ENCODE data around the gene BAIAP3.

BAIAP3 gene

GRCh38 chr16:1298406-1298805, 35.0 kb upstream of the BAIAP3 start:
- no peak for DNase-seq (ENCODE audit: low read depth in 1 of 2, low spot score in 1 of 2)

GRCh38 chr16:1299012-1299867, 34.2 kb upstream of the BAIAP3 start:
- no peak for DNase-seq (ENCODE audit: low read depth in 1 of 2, low spot score in 1 of 2)

GRCh38 chr16:1299868-1300203, 33.6 kb upstream of the BAIAP3 start:
- DNase-seq (ENCODE audit: low read depth in 1 of 2, low spot score in 1 of 2) = no peak

- DNase-seq (ENCODE audit: low read depth in 1 of 2, low spot score in 1 of 2) = peak; percentile 56 to 58
These were observed 32.6 kb upstream of the BAIAP3 start for GRCh38 chr16:1300664-1301476.

GRCh38 chr16:1301562-1301961, 31.9 kb upstream of the BAIAP3 start:
- no peak for DNase-seq (ENCODE audit: low read depth in 1 of 2, low spot score in 1 of 2)

- DNase-seq (ENCODE audit: low read depth in 1 of 2, low spot score in 1 of 2) = no peak
These were observed 27.6 kb upstream of the BAIAP3 start for GRCh38 chr16:1305823-1306222.

GRCh38 chr16:1306334-1306733, 27.1 kb upstream of the BAIAP3 start:
- DNase-seq (ENCODE audit: low read depth in 1 of 2, low spot score in 1 of 2) = no peak

GRCh38 chr16:1308036-1308976, 25.1 kb upstream of the BAIAP3 start:
- no peak for DNase-seq (ENCODE audit: low read depth in 1 of 2, low spot score in 1 of 2)

GRCh38 chr16:1308977-1309885, 24.2 kb upstream of the BAIAP3 start, which contains the start of gene UBE2I:
Gene UBE2I (plus strand): TSS chr16:1309636. CDS start chr16:1314031, 4,395 bp downstream.
- peak; percentile 92 to 97 for DNase-seq (ENCODE audit: low read depth in 1 of 2, low spot score in 1 of 2)

GRCh38 chr16:1309888-1310831, 23.3 kb upstream of the BAIAP3 start:
- peak in 1 of 2 donors; percentile 49 for DNase-seq (ENCODE audit: low read depth in 1 of 2, low spot score in 1 of 2)

GRCh38 chr16:1310832-1311200, 22.6 kb upstream of the BAIAP3 start:
- no peak for DNase-seq (ENCODE audit: low read depth in 1 of 2, low spot score in 1 of 2)

GRCh38 chr16:1311212-1311737, 22.2 kb upstream of the BAIAP3 start:
- DNase-seq (ENCODE audit: low read depth in 1 of 2, low spot score in 1 of 2) = no peak

GRCh38 chr16:1311738-1312466, 21.5 kb upstream of the BAIAP3 start:
- no peak for DNase-seq (ENCODE audit: low read depth in 1 of 2, low spot score in 1 of 2)

GRCh38 chr16:1312467-1312816, 21.0 kb upstream of the BAIAP3 start:
- DNase-seq (ENCODE audit: low read depth in 1 of 2, low spot score in 1 of 2) = no peak

GRCh38 chr16:1312903-1313302, 20.5 kb upstream of the BAIAP3 start:
- DNase-seq (ENCODE audit: low read depth in 1 of 2, low spot score in 1 of 2) = no peak

GRCh38 chr16:1313721-1314369, 19.6 kb upstream of the BAIAP3 start:
- no peak for DNase-seq (ENCODE audit: low read depth in 1 of 2, low spot score in 1 of 2)

- DNase-seq (ENCODE audit: low read depth in 1 of 2, low spot score in 1 of 2) = no peak
These were observed 18.9 kb upstream of the BAIAP3 start for GRCh38 chr16:1314399-1315068.
